ENCODE measurements around the gene ASIC4. TPM values are rescaled to one million over a fixed set of nuclear protein-coding genes. Genes with fewer than 3 reads are reported as not detected.

ASIC4 gene
- total and polyA plus RNA-seq, 9 of the 15 experiments (the other 6 are each of a cell fraction or from before 2014, with no cell fraction given) = 0.07 to 19.2 (median 4.8) TPM

DNA sequence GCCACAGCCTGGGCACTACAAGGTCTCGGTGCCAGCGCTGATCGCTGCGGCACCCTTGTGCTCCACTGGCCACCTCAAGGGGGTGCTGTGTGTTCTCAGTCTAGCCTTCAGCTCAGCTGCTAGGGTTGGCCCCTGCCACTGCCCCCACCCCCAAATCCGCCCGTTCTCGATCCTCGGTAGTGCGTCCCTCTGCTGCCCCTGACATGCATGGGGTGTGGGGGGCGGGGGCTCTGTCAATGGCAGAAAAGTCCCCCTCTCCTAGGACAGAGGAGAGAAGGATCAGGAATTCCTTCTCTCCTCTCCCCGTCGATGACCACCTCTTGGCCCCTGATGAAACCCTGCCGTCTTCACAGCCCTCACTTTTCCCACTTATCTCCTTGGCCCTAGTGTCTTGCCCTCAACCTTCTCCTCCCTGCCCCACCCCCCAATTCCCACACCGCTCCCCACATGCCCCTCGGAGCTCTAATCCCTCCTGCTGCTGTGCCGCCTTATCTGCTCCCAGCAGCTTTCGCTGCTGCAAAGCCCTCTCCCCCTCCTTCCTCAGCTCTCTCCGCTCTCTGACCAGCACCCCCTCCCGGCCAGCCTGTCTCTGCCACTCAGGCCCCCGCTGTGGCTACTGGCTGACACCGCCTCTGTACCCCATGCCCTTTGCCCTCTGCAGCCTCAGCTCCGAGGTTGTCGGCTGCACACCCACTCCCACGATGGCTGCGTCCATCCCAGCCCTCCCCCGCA lies 4.3 kb upstream of the ASIC4 start (continued):
- TF ChIP-seq, protein P1, sequence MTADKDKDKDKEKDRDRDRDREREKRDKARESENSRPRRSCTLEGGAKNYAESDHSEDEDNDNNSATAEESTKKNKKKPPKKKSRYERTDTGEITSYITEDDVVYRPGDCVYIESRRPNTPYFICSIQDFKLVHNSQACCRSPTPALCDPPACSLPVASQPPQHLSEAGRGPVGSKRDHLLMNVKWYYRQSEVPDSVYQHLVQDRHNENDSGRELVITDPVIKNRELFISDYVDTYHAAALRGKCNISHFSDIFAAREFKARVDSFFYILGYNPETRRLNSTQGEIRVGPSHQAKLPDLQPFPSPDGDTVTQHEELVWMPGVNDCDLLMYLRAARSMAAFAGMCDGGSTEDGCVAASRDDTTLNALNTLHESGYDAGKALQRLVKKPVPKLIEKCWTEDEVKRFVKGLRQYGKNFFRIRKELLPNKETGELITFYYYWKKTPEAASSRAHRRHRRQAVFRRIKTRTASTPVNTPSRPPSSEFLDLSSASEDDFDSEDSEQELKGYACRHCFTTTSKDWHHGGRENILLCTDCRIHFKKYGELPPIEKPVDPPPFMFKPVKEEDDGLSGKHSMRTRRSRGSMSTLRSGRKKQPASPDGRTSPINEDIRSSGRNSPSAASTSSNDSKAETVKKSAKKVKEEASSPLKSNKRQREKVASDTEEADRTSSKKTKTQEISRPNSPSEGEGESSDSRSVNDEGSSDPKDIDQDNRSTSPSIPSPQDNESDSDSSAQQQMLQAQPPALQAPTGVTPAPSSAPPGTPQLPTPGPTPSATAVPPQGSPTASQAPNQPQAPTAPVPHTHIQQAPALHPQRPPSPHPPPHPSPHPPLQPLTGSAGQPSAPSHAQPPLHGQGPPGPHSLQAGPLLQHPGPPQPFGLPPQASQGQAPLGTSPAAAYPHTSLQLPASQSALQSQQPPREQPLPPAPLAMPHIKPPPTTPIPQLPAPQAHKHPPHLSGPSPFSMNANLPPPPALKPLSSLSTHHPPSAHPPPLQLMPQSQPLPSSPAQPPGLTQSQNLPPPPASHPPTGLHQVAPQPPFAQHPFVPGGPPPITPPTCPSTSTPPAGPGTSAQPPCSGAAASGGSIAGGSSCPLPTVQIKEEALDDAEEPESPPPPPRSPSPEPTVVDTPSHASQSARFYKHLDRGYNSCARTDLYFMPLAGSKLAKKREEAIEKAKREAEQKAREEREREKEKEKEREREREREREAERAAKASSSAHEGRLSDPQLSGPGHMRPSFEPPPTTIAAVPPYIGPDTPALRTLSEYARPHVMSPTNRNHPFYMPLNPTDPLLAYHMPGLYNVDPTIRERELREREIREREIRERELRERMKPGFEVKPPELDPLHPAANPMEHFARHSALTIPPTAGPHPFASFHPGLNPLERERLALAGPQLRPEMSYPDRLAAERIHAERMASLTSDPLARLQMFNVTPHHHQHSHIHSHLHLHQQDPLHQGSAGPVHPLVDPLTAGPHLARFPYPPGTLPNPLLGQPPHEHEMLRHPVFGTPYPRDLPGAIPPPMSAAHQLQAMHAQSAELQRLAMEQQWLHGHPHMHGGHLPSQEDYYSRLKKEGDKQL (CRISPR knock-in tag; IDR thresholded peaks at IDR 0.05; ENCODE audit: borderline replicate concordance) = 0 out of 2 replicates have a peak, but pooled peaks have one; percentile 57
- TF ChIP-seq EP300 (IDR thresholded peaks at IDR 0.05; ENCODE audit: low read length) (peak; percentile 95), SMARCE1 (IDR thresholded peaks at IDR 0.05) (peak; percentile 98), TSC22D4 (tag; IDR thresholded peaks at IDR 0.05) (no peak), HOXB6 (CRISPR knock-in tag; IDR thresholded peaks at IDR 0.05; ENCODE audit: borderline replicate concordance) (no peak), TAF7 (tag; IDR thresholded peaks at IDR 0.05) (no peak), FIP1L1 (IDR thresholded peaks at IDR 0.05; ENCODE audit: low read depth, low read length, poor library complexity, severe bottlenecking) (no peak), NFIC (IDR thresholded peaks at IDR 0.05) (peak; percentile 93), SP2 (IDR thresholded peaks at IDR 0.05; ENCODE audit: extremely low read depth, low read depth, low read length, poor library complexity, severe bottlenecking) (no peak), ZNF224 (CRISPR knock-in tag; IDR thresholded peaks at IDR 0.05) (no peak), PPARD (CRISPR knock-in tag; IDR thresholded peaks at IDR 0.05) (no peak), ZNF12 (CRISPR knock-in tag; IDR thresholded peaks at IDR 0.05) (no peak), RBBP5 (IDR thresholded peaks at IDR 0.05; ENCODE audit: borderline replicate concordance, insufficient read depth, low read length, poor library complexity, severe bottlenecking) (peak; percentile 54), NFE2 (IDR thresholded peaks at IDR 0.05; ENCODE audit: low read depth) (no peak; the same call in 1 of the 2 replicates), LCOR (CRISPR knock-in tag; IDR thresholded peaks at IDR 0.05) (peak; percentile 88)
- TF ChIP-seq, protein P2, sequence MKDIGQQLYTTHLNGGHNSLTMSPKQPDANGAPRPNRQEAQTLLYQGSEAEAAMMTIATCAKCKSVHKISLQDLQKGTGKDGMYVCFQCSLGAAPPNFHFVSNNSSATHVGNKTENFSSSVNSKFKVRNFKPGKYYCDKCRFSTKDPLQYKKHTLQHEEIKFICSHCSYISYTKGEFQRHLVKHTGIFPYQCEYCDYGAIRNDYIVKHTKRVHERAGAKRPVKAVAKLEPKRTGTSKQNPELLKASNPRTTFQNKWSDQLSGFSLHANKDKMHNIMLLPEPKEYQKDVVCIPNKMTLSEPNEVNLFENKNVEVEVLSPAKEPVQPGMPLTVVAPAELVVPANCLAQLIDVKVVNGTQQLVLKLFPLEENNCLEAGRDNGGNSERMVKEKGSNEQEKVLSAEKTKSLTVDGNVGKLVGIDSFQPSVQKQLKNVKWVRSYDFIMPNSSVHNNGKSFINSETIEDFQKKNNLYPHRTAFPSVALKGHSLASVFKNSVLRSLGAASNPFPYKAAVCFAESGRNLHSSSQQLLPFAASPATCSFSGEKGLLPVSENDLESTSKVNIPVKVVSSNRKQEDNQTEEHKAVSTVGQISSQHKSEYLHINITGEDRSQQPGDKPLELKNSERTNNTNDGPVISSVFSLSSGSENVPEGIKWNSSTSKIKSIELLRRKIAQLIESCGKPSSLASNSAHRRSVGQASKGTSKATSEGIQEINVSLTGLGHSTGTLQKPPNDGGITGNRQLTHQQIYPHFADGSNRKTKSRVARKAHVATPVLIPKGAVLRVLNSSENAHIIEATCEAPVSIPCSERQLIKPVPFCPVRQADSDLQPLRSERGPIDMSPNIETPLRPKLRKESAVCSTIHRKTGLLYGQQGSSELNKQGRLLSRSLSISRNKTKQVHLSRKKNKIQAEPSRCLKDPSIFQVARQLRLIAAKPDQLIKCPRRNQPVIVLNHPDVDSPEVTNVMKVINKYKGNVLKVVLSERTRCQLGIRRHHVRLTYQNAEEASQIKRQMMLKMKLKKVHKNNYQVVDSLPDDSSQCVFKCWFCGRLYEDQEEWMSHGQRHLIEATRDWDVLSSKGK (CRISPR knock-in tag; IDR thresholded peaks at IDR 0.05) = no peak
- TF ChIP-seq, protein P3, sequence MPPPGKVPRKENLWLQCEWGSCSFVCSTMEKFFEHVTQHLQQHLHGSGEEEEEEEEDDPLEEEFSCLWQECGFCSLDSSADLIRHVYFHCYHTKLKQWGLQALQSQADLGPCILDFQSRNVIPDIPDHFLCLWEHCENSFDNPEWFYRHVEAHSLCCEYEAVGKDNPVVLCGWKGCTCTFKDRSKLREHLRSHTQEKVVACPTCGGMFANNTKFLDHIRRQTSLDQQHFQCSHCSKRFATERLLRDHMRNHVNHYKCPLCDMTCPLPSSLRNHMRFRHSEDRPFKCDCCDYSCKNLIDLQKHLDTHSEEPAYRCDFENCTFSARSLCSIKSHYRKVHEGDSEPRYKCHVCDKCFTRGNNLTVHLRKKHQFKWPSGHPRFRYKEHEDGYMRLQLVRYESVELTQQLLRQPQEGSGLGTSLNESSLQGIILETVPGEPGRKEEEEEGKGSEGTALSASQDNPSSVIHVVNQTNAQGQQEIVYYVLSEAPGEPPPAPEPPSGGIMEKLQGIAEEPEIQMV (tag; conservative IDR thresholded peaks at IDR 0.05; ENCODE audit: low read depth) = no peak

Data from K562 (cell line).